GM12892 (cell line): ENCODE measurements around the gene ZNF79.

ENCODE experiments used
- DNase-seq: peaks from one replicate; pipeline ENCODE4 v3.0.0; 2011; ENCODE audit not compliant: insufficient read length
- FAIRE-seq: peaks from 2 replicates; lab custom pipeline; 2011; peaks lifted over from hg19 to GRCh38; lab: Jason Lieb, UNC
- POLR2A ChIP-seq: IDR thresholded peaks from 2 replicates; pipeline ENCODE4 v1.6.1; 2011; ENCODE audit warnings: low read depth, low read length, control low read depth
- POLR2AphosphoS5 ChIP-seq: IDR thresholded peaks from 2 replicates; pipeline ENCODE4 v1.6.1; 2011; ENCODE audit warnings: low read depth, low read length, control low read depth
- TAF1 ChIP-seq: IDR thresholded peaks from 2 replicates; pipeline ENCODE4 v1.6.1; 2011; ENCODE audit warnings: low read depth, mild to moderate bottlenecking, control low read depth, low read length, borderline replicate concordance

Gene ZNF79

DNA sequence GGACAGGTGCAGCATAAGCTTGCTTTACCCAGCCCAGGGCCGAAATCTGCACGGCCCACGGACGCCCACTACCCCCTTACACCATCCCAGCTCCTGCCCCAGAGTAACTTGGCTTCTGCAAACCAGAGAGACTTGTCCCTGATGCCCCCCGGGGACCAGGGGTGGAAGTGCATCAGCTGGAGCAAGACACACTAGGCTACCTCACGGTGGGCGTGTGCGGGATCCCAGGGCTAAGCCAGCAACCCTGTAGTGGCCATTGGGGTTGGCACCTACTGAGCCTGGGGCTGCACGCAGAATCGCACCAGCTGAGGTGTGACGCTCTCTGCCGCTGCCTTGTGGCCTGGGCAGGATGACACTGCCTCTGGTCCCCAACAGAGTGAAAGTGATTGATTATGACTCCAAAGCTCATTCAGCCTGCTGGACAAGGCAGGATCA, 6.1 kb upstream of the ZNF79 start:
- TF ChIP-seq POLR2A (no peak), TAF1 (no peak), POLR2AphosphoS5 (no peak)
- DNase-seq (peak; percentile 45), FAIRE-seq (no peak)

DNA sequence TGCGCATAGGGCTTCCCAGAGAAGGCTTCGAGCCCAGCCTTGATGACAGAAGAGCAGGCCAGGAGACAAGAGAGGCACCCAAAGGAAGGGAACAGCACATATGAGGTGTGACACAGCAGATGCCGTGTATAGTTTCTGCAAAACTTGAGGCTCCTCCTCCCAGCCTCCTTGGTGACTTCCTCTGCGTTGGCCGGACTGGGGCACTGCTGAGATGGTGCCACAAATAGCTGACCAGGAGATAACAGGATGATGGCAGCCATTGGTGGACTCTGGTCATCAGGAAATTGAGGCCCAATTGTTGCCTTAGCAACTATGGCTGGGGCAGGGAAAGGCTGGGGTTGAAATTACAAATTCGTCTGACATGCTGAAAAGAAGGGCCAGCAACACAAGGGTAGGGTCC, 4.8 kb upstream of the ZNF79 start:
- TF ChIP-seq POLR2AphosphoS5: no peak
- no peak for TF ChIP-seq TAF1
- no peak for TF ChIP-seq POLR2A
- FAIRE-seq: no peak
- no peak for DNase-seq

DNA sequence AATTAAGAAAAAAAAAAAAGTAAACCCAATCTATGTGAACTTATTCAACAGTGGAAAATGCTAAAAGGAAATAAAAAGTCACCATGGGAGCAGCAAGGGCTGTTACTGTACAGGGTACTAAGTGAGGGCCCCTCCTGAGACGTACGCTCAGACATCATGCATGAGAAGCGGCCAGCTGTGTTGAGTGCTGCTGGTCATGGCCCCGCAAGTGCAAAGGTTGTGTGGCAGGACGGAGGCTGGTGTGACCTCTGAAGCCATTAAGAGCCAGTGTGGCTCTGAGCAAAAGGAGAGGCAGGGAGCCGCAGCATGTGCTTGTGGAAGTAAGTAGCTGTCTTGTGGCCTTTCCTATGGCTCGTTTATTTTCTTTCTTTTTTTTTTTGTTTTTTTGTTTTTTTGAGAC, 3.1 kb upstream of the ZNF79 start:
- FAIRE-seq (no peak), DNase-seq (no peak)
- TF ChIP-seq TAF1 (no peak), POLR2A (no peak), POLR2AphosphoS5 (no peak)

DNA sequence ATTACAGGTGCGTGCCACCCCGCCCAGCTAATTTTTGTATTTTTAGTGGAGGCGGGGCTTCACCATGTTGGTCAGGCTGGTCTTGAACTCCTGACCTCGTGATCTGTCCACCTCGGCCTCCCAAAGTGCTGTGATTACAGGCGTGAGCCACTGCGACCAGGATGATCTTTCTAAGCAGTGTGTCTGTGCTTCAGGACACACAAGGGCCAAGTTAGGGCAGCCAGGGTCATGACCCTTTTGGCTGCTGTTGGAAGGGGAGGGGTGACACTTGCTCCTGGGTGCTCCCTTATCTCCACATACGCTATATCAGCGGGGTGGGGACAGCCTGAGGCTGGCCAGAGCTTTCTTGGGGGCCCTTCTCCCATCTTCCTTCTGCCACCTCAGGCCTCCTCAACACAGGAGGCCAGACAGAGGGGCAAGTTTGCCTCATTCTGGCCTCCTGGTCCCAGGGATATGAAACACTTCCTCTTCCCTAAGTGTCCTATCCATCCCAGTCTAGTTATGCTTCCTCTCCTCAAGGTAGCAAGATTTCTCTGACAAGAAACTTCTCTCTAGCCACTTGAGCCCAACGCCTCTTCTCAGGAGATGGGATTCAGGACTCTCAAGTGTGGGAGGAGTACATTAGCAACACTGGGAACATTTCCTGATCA, 1.9 kb upstream of the ZNF79 start:
- no peak for FAIRE-seq
- TF ChIP-seq POLR2A: no peak
- no peak for DNase-seq

DNA sequence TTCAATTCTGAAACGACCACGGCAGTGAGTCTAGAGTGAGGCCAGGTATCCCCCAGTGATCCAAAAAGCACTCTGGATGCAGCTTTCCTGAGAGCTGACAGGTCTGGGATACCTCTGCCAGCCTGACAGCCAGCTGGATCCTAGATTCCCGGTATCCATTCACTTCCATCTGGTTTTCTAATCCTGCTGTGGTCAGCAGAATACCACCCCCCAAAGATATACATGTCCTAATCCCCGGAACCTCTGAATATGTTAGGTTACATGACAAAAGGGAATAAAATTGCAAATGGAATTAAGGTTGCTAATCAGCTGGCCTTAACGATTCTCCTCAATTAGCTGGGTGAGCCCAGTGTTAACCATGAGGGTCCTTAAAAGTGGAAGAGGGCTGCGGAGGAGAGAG, 1.4 kb upstream of the ZNF79 start:
- DNase-seq: no peak
- FAIRE-seq: no peak
- no peak for TF ChIP-seq POLR2AphosphoS5

DNA sequence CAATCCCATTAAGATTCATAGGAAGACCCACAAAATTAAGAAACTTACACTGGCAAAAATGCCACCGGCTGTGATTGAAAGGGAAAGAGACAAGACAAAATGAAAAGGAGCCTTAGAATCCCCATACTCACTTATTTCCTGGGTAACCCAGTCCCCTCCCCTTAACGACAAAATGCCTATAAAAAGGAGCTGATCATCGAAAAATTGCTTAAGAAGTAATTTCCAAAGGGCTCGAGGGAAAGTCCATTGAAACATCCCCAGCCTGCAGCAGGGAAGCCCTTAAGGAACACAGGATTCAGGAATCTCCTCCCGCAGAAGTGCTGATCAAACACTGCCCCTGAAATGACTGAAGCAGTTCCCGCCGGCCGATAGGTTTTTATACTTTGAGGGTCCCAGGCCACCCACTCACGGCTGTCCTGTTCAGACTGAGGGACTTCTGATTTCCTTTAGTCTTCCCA, 677 bp upstream of the ZNF79 start:
- FAIRE-seq (peak; percentile 33), DNase-seq (no peak)
- TF ChIP-seq TAF1 (no peak), POLR2AphosphoS5 (no peak), POLR2A (no peak)

DNA sequence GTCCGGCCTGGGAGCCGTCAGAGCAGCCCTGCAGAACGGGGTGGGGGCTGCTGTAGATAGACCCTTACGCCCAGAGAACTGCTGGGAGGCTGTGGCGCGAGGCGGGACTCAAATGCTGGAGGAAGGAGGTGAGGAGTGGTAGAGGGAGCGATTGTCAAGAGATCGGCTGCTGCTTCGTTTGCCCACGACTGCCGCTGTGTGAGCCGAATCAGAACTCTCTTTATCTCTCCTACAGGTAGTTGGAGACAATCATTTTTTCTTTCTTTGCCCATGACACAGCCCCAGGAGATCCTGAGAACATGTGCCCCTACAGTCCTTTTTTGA, 456 bp downstream of the ZNF79 start:
- no peak for DNase-seq
- FAIRE-seq: no peak
- TF ChIP-seq TAF1 (no peak), POLR2A (no peak), POLR2AphosphoS5 (no peak)

DNA sequence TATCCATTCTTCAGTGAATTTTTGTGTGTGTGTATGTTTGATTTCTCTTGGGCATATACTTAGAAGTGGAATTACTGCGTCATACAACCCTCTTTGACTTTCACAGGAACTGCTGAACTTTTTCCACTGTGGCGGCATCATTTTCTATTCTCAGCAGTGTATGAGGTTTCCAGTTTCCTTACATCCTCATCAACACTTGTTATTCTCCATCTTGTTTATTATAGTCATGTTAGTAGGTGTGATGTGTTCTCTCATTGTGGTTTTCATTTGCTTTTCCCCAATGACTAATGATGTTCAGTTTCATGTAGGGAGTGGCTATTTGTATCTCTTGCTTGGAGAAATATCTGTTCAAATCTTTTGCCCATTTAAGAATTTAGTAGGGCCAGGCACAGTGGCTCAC, 2.6 kb downstream of the ZNF79 start:
- no peak for TF ChIP-seq TAF1
- FAIRE-seq (no peak), DNase-seq (no peak)

DNA sequence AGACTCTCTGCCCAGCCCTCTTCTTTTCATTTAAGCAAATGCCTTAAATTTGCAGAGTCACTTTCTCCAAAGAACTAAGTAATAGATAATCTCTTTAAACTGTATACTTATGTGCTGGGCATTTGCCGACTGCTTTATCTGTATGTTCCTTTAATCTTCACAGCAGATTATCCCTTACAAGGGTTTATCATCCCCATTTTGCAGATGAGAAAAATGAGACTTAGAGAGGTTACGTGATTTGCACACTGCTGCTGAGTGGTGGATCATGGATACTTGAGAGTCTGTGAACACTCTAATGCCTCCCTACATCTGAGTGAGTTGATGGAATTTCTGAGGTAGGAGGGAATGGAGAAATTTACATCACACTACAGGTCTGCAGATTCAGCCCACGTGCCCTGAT, 4.2 kb downstream of the ZNF79 start:
- no peak for FAIRE-seq
- no peak for TF ChIP-seq POLR2AphosphoS5
- TF ChIP-seq TAF1: no peak
- TF ChIP-seq POLR2A: no peak
- DNase-seq: no peak

DNA sequence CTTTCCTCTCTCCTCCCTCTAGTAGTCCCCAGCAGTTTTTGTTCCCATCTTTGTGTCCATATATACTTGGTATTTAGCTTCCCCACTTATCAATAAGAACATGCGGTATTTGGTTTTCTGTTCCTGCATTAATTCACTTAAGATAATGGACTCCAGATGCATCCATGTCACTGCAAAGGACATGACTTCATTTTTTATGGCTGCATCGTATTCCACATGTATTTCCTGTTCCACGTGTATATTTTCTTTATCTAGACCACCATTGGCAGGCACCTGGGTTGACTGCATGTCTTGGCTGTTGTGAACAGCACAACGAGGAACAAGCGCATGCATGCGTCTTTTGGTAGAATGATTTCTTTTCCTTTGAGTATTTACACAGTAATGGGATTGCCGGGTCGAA, 6.2 kb downstream of the ZNF79 start:
- TF ChIP-seq POLR2AphosphoS5: no peak
- FAIRE-seq (no peak), DNase-seq (no peak)

DNA sequence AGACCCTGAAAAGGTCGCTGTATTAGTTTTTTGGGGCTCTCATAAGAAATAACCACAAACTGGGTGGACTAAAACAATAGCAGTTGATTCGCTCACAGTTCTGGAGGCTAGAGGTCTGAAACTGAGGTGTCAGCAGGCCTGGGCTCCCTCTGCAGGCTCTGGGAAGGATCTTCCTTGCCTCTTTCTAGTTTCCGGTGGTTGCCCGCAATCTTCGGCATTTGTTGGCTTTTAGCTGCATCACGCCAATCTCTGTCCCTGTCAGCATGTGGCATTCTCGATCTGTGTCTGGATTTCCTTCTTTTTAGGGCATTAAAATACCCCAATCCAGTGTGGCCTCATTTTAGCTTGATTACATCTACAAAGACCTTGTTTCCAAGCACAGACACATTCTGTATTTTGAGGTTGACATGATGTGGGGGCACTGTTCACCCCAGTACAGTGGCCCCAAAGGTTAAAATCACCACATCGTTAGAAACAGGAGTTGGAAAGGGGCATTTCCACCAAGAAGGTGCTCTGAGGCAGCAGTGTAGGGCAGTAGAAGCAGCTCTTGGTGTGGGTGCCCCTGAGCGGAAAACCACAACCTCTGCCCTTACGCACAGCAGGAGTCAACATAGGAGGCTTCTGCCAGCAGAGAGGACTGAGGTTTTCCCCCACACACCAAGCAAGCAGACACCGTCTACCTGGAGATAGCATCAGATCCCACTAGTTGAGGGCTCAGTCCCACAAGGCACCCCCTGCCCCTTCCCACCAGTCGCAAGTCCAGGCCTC, 13.5 kb downstream of the ZNF79 start:
- TF ChIP-seq POLR2AphosphoS5: no peak
- no peak for TF ChIP-seq TAF1
- TF ChIP-seq POLR2A: no peak
- no peak for DNase-seq
- no peak for FAIRE-seq

DNA sequence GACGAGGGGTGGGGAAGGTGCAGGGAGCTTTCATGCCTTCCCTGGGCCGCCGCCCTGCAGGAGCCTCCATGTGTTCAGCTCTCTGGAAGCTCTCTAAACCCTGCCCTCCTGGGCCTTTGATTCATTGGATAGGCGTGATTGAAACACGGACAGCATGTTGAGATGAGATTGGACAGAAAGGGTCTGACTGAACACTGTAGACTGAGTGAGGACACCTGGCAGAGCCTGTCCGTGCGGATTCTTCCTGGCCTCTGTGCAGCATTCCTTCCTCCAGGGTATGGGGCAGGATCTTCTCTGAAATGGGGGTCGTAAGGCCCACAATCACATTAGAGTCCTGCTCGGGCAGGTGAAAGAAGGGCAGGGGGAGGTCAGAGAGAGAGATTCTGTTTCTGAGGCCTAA, 14.2 kb downstream of the ZNF79 start:
- TF ChIP-seq TAF1: no peak
- no peak for TF ChIP-seq POLR2A
- TF ChIP-seq POLR2AphosphoS5: no peak
- DNase-seq: no peak
- FAIRE-seq: no peak
